ENCODE data around the gene LRRC74B. TPM values are rescaled to one million over a fixed set of nuclear protein-coding genes. Genes with fewer than 3 reads are reported as not detected.
"Not testable (repeated sequence)": the region's sequence is repeated elsewhere in the genome, so short reads cannot be mapped to it uniquely, and the experiment has no call there.

Gene LRRC74B
- total RNA-seq, 2 donors from 2014 or later = not detected

DNA sequence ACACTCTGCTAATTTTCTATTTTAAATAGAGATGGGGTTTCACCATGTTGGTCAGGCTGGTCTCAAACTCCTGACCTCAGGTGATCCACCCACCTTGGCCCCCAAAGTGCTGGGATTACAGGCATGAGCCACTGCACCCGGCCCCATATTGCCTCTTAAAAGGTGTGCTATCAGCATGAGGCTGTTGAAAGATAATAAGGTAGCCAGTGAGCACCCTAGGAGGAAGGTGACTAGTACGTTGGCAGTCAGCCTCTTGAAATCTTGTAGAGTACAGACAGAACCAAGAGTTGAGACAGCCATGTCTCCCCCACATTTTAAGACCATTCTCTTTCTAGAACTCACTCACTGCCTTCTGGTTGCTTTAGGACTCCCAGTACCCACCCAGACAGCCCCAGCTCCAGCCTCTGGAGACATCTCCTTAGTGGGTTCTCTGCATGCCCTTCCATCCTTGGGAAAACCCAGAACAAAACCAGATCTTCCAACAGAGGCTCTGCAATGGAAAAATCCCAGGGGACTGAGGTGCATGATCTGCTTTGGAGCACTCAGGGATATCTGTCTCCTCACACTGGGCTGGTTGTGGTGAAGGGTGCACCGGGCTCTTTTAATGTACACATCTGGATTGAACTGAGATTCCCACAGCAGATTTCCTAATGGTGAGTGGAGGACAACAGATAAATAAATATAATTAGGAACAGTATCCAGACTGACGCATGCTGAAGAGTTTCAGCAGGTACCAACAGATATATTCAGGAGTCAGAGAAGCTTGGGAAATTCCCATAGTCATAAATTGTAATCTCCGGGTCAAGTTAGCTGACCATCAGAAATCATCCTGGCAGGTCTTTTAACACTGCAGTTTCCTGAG is 49.4 kb downstream of the LRRC74B start:
- no peaks in the 10 kb centered on the region for H3K27me3 ChIP-seq
- H3K36me3 ChIP-seq = no peaks in the 10 kb centered on the region
- no peak overlapping the region for H3K9ac ChIP-seq (ENCODE audit: low read depth in 2 of 2, low read length in 2 of 2)
- H3K27ac ChIP-seq = no peak overlapping the region
- no peak overlapping the region for H3K4me3 ChIP-seq
- no peak for DNase-seq
- no peaks in the 10 kb centered on the region for H3K9me3 ChIP-seq
- TF ChIP-seq, protein P1, sequence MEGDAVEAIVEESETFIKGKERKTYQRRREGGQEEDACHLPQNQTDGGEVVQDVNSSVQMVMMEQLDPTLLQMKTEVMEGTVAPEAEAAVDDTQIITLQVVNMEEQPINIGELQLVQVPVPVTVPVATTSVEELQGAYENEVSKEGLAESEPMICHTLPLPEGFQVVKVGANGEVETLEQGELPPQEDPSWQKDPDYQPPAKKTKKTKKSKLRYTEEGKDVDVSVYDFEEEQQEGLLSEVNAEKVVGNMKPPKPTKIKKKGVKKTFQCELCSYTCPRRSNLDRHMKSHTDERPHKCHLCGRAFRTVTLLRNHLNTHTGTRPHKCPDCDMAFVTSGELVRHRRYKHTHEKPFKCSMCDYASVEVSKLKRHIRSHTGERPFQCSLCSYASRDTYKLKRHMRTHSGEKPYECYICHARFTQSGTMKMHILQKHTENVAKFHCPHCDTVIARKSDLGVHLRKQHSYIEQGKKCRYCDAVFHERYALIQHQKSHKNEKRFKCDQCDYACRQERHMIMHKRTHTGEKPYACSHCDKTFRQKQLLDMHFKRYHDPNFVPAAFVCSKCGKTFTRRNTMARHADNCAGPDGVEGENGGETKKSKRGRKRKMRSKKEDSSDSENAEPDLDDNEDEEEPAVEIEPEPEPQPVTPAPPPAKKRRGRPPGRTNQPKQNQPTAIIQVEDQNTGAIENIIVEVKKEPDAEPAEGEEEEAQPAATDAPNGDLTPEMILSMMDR (IDR thresholded peaks at IDR 0.05) = no peak
- intact Hi-C loops (cut with DNase I) = no loop called here
- H3K4me1 ChIP-seq = no peaks in the 10 kb centered on the region

DNA sequence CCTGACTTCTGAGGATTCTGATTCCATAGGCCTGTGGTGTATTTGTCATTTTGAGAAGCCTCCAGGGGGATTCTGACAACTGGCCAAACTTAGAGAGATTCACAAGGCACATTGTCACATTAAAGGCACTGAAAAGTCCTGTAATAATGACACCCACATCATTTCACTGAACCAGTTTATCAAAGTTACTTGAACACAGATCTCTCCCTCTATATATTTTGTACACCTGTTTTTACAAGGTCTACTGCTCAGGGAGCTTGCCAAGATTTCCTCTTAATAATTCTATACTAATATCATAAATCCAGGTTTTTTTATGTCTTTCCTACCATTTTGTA is 50.0 kb downstream of the LRRC74B start:
- Histone ChIP-seq H3K9ac (ENCODE audit: low read depth in 2 of 2, low read length in 2 of 2) (no peak overlapping the region), H3K36me3 (no peaks in the 10 kb centered on the region), H3K27ac (no peak overlapping the region), H3K27me3 (no peaks in the 10 kb centered on the region), H3K4me1 (no peaks in the 10 kb centered on the region), H3K4me3 (no peak overlapping the region), H3K9me3 (no peaks in the 10 kb centered on the region)
- no peak for DNase-seq
- intact Hi-C loops (cut with DNase I) = no loop called here
- TF ChIP-seq, protein P1 (IDR thresholded peaks at IDR 0.05) = no peak

GRCh38 chr22:21096878-21097277 is 51.1 kb downstream of the LRRC74B start:
- H3K4me1 ChIP-seq; intact Hi-C loops (cut with DNase I); H3K4me3 ChIP-seq; H3K27ac ChIP-seq; H3K27me3 ChIP-seq; DNase-seq; H3K9ac ChIP-seq (ENCODE audit: low read depth in 2 of 2, low read length in 2 of 2); H3K9me3 ChIP-seq; H3K36me3 ChIP-seq: not testable (repeated sequence)

GRCh38 chr22:21098099-21098671 is 52.4 kb downstream of the LRRC74B start:
- Histone ChIP-seq H3K4me1 (peaks cover 3% of the 10 kb centered on the region), H3K9ac (ENCODE audit: low read depth in 2 of 2, low read length in 2 of 2) (no peak overlapping the region), H3K9me3 (no peaks in the 10 kb centered on the region), H3K36me3 (no peaks in the 10 kb centered on the region), H3K27ac (no peak overlapping the region), H3K4me3 (no peak overlapping the region), H3K27me3 (no peaks in the 10 kb centered on the region)
- no peak for DNase-seq
- intact Hi-C loops (cut with DNase I) = no loop called here
- TF ChIP-seq, protein P1 (IDR thresholded peaks at IDR 0.05) = no peak

- Histone ChIP-seq H3K27ac (no peak overlapping the region), H3K4me3 (no peak overlapping the region), H3K4me1 (peaks cover 3% of the 10 kb centered on the region), H3K27me3 (no peaks in the 10 kb centered on the region), H3K9me3 (no peaks in the 10 kb centered on the region), H3K9ac (ENCODE audit: low read depth in 2 of 2, low read length in 2 of 2) (no peak overlapping the region), H3K36me3 (no peaks in the 10 kb centered on the region)
- no peak for DNase-seq
- intact Hi-C loops (cut with DNase I) = no loop called here
- TF ChIP-seq, protein P1 (IDR thresholded peaks at IDR 0.05) = no peak
Measured at GRCh38 chr22:21099578-21099977, 53.8 kb downstream of the LRRC74B start.

All from colonic mucosa (tissue), 4 donors.